NT2/D1 (cell line): ENCODE data around the gene DEFB131A.
"Not testable (repeated sequence)": the region's sequence is repeated elsewhere in the genome, so short reads cannot be mapped to it uniquely, and the experiment has no call there.

Source experiments
- SUZ12 ChIP-seq: IDR thresholded peaks from 2 replicates; pipeline ENCODE4 v1.6.1; 2011; ENCODE audit not compliant: insufficient read length, insufficient read depth; ENCODE audit errors: extremely low read depth
- YY1 ChIP-seq: IDR thresholded peaks from 2 replicates; pipeline ENCODE4 v1.6.1; 2011; ENCODE audit not compliant: insufficient read length, insufficient read depth
- ZNF274 ChIP-seq: IDR thresholded peaks from 2 replicates; pipeline ENCODE4 v1.6.1; 2011; ENCODE audit warnings: mild to moderate bottlenecking, low read depth, low read length

DNA sequence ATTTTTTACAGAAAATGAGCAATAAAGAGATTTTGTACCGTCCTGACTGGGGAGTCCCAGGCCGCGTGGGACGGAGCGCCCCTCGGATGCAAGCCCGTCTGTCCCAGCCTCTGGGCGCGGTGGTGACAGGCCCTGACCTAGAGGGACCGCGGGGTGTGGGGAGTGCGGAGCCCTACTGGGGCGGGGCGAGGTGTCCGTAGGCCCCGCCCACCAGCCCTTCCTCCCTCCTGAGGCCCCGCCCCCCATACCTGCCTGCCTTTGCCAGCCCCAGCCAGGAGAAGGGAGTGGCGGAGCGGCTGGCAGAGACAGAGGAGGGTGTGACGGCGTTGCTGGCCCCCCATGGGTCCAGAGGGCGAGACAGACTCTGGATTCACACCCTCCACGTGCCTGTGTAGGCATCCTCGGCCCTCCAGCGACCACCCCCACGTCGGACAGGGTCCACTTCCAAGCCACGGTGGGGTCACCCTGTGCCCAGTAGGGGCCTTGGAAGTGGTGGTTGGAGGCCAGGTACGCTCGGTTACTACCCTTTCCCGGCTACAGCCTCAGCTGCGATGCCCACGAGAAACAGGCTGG, 54.3 kb downstream of the DEFB131A start:
- TF ChIP-seq YY1, ZNF274, SUZ12: not testable (repeated sequence)
